HG02759 (cell line): ENCODE measurements around the gene SEPHS1.
"Not testable (repeated sequence)": the region's sequence is repeated elsewhere in the genome, so short reads cannot be mapped to it uniquely, and the experiment has no call there.

Source experiments
- ATAC-seq: cut with Tn5 transposase; IDR thresholded peaks from one replicate; pipeline ENCODE4 v1.9.1; 2021; ENCODE audit warnings: mild to moderate bottlenecking, moderate library complexity; ENCODE audit not compliant: unreplicated experiment

SEPHS1 gene

GRCh38 chr10:13291821-13292773 is 56.0 kb downstream of the SEPHS1 start:
- no peak for ATAC-seq

- no peak for ATAC-seq
These were observed 57.0 kb downstream of the SEPHS1 start for GRCh38 chr10:13291061-13291460.

GRCh38 chr10:13284050-13284449 is 64.0 kb downstream of the SEPHS1 start:
- no peak for ATAC-seq

GRCh38 chr10:13282348-13282747 is 65.7 kb downstream of the SEPHS1 start:
- not testable (repeated sequence) for ATAC-seq

- no peak for ATAC-seq
These were observed 71.2 kb downstream of the SEPHS1 start for GRCh38 chr10:13276749-13277365.

GRCh38 chr10:13276146-13276545 is 71.9 kb downstream of the SEPHS1 start:
- ATAC-seq, result not testable (repeated sequence)

- no peak for ATAC-seq
These were observed 75.9 kb downstream of the SEPHS1 start for GRCh38 chr10:13272164-13272571.

- no peak for ATAC-seq
These were observed 76.4 kb downstream of the SEPHS1 start for GRCh38 chr10:13271552-13272163.

GRCh38 chr10:13270877-13271551 is 77.1 kb downstream of the SEPHS1 start:
- no peak for ATAC-seq

- no peak for ATAC-seq
These were observed 79.3 kb downstream of the SEPHS1 start for GRCh38 chr10:13268841-13269240.

- no peak for ATAC-seq
These were observed 79.8 kb downstream of the SEPHS1 start for GRCh38 chr10:13268310-13268709.
